HG03095 (cell line): ENCODE results near the gene CDH2.

ENCODE experiments used
- ATAC-seq: cut with Tn5 transposase; IDR thresholded peaks from one replicate; pipeline ENCODE4 v1.9.1; 2021; ENCODE audit warnings: moderate library complexity; ENCODE audit not compliant: unreplicated experiment

The CDH2 gene

DNA sequence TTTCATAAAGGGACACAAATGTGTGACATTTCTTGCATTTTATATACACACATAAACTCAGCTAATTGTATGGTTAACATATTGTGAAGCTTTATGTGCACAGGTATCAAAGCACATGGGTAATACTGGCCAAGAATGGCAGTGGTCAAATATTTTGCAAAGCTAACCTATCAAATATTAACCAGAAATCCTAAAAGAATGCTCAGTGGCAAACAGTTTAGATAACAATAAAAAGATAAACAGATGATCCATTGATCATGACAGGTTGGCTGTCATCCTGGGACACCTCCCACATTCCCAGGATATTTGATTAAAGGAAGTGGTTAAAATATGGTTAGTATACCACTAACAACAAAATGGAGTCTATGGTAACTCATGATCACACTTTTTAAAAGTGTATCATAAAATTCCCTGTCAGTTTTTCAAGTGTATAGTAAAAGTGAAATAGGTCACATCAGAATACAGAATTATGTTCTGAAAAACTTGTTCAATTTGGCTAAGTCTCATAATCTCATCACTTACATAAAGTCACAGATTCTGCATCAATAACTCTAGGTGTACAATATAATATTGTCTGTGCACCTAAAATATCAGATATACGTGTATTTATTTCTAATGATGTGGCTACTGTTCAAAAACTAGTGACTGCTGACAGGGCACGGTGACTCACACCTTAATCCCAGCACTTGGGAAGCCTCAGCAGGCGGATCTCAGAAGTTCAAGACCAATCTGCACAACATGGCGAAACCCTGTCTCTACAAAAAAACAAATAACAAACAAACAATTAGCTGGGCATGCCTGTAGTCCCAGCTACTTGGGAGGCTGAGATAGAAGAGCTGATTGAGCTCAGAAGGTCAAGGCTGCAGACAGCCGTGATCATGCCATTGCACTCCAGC lies 48.9 kb downstream of the CDH2 start:
- no peak for ATAC-seq

DNA sequence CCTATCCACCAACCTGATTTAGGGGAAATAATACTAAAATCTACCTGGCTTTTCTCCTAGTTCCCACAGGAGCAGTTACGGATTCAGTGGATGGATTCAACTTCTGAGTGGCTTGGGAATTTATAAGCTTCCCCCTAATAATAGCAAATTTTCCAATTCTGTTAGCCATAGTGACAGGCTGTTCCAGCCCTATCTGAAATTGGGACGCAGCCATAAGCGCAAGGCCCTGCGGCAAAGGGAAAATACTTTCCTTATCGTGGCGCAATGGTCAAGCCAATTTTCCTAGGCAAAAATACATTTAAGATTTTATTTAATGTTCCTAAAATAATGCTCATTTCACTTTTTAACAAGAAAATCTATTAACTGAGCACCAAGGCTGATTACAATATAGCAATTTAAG lies 49.7 kb downstream of the CDH2 start:
- no peak for ATAC-seq

DNA sequence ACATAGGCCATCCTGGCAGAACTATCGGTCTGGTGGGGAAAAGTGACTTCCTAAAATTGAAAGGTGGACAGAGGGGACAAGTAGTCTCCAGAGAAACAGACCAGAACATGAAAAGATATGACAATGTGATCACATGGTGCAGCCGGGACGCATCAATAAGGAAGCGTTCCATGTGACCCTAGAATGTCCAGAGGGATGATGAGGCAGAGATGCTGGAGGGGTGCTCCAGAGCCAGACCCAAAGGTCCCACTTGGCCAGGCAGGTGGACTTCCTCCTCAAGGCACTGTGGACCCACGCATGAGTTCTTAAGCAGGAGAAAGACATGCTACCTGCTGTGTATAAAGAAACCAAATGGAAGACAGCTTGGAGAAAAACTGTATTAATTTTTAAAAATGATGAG lies 50.2 kb downstream of the CDH2 start:
- ATAC-seq: no peak

DNA sequence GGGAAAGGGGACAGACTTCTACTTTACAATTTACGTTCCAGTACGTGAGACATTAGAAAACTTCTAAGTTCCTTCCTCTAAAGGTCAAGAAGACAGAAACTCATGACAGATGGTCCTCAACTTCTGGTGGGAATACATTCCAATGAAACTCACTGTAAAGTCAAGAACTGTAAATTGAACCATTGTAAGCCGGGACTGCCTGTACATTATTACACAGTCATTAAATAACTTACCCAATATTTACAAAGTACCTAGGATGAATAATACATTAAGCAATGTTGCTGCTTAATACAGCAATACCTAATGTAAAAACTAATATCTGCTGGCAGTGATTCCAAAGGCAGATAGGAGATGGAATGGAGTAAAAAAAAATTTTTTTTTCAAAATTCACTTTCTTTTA lies 51.9 kb downstream of the CDH2 start:
- no peak for ATAC-seq

DNA sequence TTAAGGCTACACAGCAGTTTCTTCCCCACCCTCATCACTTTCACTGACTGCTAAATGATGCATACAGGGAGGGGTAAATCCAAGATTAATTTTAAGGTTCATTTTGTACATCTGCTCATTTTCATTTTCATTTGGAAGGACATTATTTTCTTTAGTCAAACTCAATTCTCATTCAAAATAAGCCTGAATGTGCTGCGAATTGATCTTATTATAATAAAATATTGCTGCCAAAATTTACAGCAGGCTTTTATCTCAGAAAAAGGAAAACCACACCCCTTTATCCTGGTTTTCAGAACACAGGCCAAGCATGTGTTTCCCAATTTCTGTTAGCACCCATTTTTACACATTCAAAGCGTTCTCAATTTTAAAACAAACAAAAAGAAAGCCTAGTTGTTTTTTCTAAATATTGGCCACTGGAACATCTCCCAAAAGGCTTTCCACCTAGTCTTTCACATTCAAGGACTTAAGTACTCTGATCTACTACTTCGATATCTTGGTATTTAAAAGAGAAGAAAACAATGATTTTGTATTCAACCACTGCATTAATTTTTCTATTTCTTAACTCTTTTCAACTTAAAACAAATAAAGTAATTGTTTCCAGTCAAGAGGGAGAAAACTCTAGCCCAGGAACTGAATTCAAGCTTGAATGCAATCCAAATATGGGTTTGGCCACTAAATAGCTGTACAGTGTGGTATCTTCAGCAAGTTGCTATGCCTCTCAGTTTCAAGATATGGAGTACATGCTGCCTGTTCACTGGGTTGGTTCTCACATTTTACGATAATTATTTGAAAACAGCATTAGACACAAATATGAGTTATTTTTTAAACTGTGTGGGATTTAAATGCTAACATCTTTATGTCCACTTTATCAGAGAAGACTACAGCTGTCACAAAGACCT lies 52.5 kb downstream of the CDH2 start:
- no peak for ATAC-seq

DNA sequence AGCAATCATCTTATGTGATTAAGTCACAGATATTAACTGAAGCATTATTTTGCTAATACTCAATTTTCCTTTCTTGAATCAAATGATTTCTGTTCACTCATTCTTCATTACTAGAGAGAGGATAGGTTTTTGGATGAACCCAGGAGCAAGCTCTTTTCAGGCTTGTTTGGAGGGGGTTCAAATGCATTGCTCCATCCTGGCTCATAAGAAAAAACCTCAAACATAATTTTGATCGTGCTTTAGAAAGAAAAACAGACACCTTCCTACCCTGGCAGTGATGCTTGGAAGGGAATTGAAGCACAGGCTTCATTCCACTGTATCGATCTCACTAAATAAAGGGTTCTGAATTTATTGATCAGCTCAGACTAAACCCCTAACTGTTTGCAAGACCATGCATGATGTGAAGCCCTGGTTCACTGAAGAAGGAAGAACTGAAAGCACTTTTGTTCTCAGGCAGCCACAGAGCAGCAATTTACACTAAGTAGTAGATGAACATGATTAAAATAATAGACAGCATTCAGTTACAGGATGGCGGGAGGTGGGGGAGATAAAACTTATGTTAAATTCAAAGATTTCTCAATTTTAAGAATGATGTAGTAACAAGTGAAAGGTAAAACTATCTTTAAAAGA lies 53.4 kb downstream of the CDH2 start:
- no peak for ATAC-seq

DNA sequence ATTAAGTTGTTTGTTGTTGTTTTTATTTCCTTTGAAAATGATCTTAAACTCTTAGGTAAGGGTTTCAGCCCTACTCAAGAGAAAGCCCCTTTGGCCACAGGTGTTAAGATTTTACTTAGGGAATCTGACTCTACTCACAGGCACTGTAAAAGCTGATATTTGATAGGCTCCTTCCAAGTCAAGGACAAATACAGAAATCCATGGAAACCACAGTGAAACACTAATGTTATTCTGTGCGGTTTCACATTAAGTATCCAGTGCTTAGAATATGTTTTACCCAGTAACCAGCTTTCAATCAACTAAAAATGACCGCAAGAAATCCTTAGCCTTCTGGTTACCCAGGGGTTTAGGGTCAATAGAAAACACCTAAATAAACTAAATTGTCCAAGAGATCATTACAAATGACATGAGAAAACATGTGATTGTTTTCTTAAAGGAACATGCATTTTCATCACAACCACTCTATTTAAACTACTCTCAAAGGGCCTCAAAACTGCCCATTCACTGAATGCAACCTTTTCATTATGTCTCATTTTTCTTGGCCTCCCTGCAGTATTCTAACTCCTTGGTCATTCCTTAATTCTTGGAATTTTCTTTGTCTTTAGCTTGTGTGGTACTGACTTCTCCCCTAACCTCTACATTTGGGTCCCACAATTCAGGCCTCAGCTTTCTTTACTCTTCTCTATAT lies 56.0 kb downstream of the CDH2 start:
- no peak for ATAC-seq

DNA sequence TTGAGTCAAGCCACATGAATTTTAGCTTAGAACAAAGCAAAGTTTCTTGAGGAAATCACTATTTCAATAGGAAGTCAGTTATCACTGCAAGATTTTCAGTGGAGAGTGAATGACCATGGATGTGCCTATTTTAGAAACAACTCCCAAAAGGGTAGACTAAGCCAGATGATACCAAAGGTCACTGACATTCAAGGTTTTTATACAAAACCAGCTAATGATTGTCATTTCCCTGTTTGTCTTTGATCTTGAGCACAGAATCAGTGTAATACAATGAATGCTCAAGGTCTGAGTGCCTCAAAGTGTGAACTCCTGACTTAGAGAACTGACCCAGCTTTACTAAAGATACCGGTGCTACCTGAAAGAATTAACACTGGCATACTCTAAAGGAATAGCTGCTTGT lies 60.5 kb downstream of the CDH2 start:
- ATAC-seq: no peak

DNA sequence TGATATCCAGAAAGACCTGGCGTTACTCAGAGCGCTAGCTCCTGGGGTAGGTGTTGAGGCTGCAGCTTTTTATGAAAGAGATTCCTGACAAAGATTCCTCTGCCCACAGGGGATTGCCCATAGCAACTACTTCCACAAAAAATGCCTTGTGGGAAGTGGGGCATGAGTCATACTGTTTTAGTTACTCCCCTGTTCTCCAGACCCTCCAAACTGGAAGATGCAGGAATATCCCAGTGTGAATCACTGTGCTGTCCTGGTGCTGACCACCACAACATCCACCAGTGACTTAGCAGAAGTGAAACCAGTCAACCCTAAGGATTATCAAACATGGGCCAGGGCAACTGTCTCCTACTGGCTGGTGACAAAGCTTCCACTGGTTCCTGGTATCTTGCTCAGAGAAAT lies 61.8 kb downstream of the CDH2 start:
- ATAC-seq: no peak

DNA sequence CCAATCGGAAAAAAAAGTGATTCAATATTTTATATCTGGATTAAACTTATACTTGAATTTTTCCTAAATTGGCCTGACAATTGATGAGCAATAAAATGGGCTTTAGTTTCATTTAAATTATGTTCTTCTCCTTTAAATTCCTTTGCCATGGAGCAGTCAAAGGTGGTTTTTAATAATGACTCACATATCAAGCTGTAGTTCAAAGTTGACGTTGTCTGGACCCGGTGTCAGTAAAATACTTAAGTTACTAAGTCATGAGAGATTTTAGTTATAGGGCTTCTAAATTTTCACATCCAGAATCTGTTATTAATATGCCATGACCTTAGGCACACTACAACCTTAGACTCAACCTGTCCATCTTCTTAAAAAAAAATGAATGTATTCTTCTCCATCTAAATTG lies 62.5 kb downstream of the CDH2 start:
- ATAC-seq: no peak

DNA sequence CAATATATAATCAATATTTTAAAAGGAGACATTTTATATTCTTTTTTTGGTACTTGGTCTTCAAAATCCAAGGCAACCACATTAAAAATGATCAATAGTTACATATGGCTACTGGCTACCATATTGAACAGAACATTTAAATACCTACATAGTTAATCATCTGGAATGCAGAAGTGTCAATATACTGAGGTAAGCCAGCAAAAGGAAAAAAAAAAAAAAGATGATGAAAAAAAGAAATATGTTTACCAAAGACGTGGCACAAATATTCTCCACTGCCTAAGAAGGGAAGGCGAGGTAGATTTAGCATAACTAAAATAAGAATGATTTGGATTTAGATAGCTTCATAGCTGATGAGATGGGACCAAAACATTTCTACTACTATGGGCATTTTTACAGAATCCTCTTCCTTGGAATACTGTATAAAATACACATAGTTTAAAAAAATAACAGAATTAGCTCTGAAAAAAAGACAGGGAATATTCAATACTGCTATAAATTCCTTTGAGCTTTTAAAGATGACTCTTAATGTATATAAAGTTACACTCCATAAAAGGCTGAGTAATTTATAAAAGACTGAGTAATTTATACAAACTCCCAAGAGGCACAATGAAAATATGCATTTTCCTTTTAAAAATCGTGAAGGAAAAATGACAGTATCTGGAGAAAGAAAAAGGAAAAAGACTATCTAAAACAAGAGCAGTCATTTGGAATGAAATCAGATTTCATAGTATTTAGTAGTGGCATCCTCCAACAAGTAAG lies 63.5 kb downstream of the CDH2 start:
- ATAC-seq: no peak

DNA sequence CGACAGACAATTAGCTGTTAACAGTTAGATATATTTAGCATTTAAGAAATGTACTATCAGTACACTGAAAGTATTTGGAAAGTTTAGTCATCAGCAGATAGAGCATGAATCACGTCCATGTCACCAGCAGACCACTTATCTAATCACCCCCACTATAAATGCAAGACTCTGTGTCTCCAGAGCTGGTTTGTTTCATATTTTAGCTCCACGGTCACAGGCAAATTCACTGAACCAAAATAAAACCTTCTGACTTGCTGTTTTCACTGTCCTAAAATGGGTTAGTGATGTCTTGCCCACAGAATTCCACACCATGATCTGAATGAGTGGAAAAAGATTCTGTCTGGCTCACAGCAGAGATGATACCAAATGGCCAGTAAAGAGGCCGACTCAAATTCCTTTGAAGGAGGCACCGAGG lies 64.9 kb downstream of the CDH2 start:
- ATAC-seq: no peak

DNA sequence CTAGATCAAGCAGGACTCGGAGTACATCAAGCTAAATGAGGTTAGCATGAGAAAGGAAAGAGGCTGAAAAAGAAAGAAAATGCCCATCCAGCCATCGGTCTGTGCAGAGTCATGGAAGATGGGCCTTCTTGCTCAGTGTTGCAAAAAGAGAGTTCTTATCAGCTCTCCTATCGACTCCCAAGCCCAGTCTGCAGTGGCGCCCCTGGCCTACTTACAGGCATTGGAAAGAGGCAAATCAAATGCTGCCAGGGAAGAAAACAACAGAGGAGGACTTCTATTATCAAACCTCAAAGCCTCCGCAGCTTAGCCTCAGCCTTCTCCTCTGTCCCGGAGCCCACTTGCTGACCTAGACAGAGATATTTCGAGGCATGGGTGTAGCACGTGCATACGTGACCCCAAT lies 66.0 kb downstream of the CDH2 start:
- ATAC-seq: no peak

DNA sequence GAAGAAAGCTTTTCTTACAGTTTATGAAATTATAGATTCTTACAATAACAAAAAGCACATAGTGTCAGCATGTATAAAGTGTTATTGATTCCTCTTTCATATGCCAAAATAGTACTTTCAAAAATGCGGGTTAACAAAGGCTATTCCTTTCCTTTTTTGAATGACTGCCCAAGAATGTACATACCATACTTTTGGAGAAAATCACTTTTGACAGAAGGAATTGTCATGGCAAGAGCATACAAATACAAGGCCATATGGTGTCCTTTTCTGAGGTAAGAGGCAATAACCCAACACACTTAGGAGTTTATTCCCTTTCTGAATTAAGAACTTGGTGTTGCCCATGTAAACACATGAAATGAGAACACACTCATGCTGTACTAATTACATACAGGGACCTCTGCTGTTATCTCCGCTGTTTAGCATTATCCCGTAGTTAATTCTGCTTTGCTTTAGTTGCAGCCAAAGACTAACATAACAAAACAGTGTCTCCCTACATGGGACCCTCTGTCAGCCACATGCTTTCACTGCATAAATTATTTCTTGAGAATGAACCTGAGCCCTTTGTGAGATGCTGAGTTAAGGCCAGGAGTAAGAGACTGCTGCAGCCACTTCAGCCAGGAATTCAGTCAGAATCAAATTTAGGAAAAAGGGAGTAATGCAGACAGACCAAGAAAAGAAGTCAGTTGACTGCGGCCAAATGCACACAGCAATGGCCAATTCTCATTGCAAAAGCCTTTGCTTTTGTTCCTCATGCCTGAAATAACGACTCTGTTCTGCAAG lies 67.0 kb downstream of the CDH2 start:
- no peak for ATAC-seq

DNA sequence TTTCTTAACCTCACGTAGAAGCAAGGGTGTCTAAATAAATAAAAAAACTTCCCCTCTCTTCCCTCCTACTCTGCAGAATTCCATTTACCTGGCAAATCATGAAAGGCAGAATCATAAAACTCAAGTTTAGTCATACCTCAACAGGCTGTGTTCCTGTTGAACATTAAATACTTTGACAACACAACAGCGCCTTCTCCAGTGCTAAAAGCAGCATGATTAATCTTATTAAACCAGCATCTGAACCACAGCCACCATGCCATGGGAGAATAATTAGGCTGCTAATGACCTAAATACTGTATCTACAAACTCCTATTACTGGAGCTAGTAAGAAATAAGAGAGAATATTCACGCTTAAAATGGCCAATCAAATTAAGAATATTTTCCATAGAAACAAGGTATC lies 68.1 kb downstream of the CDH2 start:
- no peak for ATAC-seq

DNA sequence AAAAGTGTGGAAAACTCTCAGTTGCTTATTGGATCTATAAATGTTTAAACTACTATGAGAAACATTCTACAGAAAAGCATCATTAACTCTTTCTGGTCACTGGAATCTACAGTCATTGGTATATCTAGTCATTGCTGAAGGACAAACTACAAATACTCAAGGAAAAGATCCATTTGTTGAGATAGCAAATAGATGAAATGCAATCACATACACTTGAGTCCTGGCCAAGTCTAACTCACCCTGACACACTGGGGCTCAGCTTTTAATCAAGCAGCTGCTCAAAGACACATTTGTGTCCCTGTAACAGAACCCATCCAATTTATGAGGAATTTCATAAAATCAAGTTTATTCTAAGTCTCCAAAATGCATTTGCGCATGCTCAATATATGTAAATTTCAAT lies 68.7 kb downstream of the CDH2 start:
- no peak for ATAC-seq

DNA sequence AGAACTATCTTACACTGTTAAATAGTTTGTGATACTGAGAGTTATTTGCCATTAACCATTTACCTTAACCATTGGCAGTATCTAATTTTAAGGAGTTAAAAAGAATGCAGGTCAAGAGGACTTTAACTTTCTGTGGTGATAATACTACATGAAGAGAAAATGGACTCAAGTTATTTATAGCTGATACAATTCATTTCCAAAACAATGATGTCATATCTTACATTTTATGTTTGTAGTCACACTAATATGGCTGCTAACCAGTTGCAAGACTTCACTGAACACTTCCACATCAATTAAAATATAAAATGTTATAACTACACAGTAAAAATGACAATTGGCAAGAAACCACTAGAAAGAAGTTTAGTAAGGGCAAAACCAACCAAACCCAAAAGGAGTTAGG lies 77.7 kb downstream of the CDH2 start:
- no peak for ATAC-seq

DNA sequence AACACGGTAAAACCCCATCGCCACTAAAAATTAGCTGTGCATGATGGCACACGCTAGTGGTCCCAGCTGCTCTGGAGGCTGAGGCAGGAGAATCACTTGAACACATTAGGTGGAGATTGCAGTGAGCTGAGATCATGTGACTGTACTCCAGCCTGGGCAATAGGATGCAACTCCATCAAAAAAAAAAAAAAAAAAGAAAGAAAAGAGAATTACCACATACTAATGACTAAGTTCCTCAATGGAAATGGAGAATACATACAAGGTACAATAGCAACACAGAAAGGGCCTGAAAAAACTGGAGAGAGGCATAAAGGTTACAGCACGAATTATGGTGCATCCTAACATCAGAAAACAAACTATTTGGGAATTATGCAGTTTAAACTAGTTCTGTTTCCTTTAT lies 81.3 kb downstream of the CDH2 start:
- ATAC-seq: no peak

DNA sequence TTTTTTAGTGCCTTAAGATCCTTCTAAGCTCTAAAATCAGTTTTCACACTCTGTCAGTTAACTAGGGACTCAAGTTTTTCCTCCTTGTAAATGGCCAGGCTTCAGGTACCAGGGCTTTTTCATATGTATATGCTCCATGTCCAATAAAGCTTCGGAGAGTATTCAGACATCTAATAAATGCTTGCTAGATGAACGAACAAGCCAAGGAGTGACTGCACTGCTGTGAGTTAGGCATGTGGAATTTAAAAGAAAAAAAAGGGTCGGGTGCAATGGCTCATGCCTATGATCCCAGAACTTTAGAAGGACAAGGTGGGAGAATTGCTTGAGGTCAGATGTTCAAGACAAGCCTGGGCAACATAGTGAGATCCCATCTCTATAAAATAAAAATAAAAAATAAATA lies 81.9 kb downstream of the CDH2 start:
- no peak for ATAC-seq

DNA sequence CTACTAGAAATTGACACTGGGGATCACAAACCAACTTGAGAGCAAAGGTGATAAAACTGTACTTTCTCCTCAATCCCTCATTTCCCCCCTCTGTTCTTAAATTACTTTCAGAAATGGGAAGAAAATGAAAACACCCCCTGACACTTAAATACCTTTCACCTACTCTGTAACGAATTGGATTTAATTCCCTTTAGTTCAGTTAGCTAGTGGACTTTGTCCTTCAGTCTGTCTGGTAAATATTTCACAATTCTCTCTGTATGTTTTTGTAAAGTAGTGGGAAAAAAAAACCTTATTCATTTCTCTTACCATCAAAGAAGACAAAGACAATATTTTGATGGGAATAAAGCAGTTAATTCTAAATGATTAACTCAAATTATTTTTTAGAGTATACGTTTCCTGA lies 85.7 kb downstream of the CDH2 start:
- ATAC-seq: no peak
